ENCODE data around the gene PPP1R11.
"Not testable (repeated sequence)": the region's sequence is repeated elsewhere in the genome, so short reads cannot be mapped to it uniquely, and the experiment has no call there.

Gene PPP1R11

GRCh38 chr6:30097902-30098768 is 31.1 kb downstream of the PPP1R11 start:
- DNase-seq (ENCODE audit: low read depth in 2 of 2): no peak

- no peak for DNase-seq (ENCODE audit: low read depth in 2 of 2)
Measured at GRCh38 chr6:30100154-30100553, 33.2 kb downstream of the PPP1R11 start.

- no peak for DNase-seq (ENCODE audit: low read depth in 2 of 2)
Measured at GRCh38 chr6:30100585-30101443, 33.8 kb downstream of the PPP1R11 start.

GRCh38 chr6:30101444-30102413 is 34.7 kb downstream of the PPP1R11 start:
- peak; percentile 24 to 35 for DNase-seq (ENCODE audit: low read depth in 2 of 2)

- no peak for DNase-seq (ENCODE audit: low read depth in 2 of 2)
Measured at GRCh38 chr6:30102414-30102969, 35.5 kb downstream of the PPP1R11 start.

- DNase-seq (ENCODE audit: low read depth in 2 of 2): peak; percentile 57 to 71
Measured at GRCh38 chr6:30102970-30103871, 36.2 kb downstream of the PPP1R11 start.

GRCh38 chr6:30103872-30104179 is 36.8 kb downstream of the PPP1R11 start:
- no peak for DNase-seq (ENCODE audit: low read depth in 2 of 2)

- no peak for DNase-seq (ENCODE audit: low read depth in 2 of 2)
Measured at GRCh38 chr6:30104661-30105060, 37.7 kb downstream of the PPP1R11 start.

GRCh38 chr6:30111266-30111856 is 44.4 kb downstream of the PPP1R11 start:
- no peak for DNase-seq (ENCODE audit: low read depth in 2 of 2)

- no peak for DNase-seq (ENCODE audit: low read depth in 2 of 2)
Measured at GRCh38 chr6:30112402-30112994, 45.5 kb downstream of the PPP1R11 start.

- DNase-seq (ENCODE audit: low read depth in 2 of 2): no peak
Measured at GRCh38 chr6:30113003-30113759, 46.2 kb downstream of the PPP1R11 start, which contains the start of gene TRIM31. Gene TRIM31, minus strand, starts transcription at chr6:30113090. Its CDS starts 285 bp downstream, at chr6:30112805.

GRCh38 chr6:30113841-30114240 is 46.8 kb downstream of the PPP1R11 start:
- no peak for DNase-seq (ENCODE audit: low read depth in 2 of 2)

- DNase-seq (ENCODE audit: low read depth in 2 of 2): no peak
Measured at GRCh38 chr6:30116724-30117123, 49.7 kb downstream of the PPP1R11 start.

GRCh38 chr6:30118691-30119090 is 51.7 kb downstream of the PPP1R11 start:
- not testable (repeated sequence) for DNase-seq (ENCODE audit: low read depth in 2 of 2)

Measured in stimulated activated CD8-positive, alpha-beta memory T cell treated with anti-CD3 and anti-CD28 coated beads, Interleukin-15, amount 100 ng/mL, for 4 hours (primary cell).